OCI-LY1 (cell line): ENCODE measurements around the gene TTLL10.

Source experiments
- EZH2 ChIP-seq: fragments of 200-600 bp; sonication (generic), shearing (Covaris generic); IDR thresholded peaks from 2 replicates; pipeline ENCODE4 v1.8.0; 2017; ENCODE audit warnings: borderline replicate concordance, mixed run types, mild to moderate bottlenecking, antibody characterized with exemption, low read length, moderate library complexity, mixed read lengths
- TF ChIP-seq, protein P1 (sequence below): fragments of 200-600 bp; sonication (generic), shearing (Covaris generic); IDR thresholded peaks from 2 replicates; pipeline ENCODE4 v1.5.1; 2017; ENCODE audit warnings: mild to moderate bottlenecking, antibody characterized with exemption, low read length, moderate library complexity, mixed read lengths

DNA sequence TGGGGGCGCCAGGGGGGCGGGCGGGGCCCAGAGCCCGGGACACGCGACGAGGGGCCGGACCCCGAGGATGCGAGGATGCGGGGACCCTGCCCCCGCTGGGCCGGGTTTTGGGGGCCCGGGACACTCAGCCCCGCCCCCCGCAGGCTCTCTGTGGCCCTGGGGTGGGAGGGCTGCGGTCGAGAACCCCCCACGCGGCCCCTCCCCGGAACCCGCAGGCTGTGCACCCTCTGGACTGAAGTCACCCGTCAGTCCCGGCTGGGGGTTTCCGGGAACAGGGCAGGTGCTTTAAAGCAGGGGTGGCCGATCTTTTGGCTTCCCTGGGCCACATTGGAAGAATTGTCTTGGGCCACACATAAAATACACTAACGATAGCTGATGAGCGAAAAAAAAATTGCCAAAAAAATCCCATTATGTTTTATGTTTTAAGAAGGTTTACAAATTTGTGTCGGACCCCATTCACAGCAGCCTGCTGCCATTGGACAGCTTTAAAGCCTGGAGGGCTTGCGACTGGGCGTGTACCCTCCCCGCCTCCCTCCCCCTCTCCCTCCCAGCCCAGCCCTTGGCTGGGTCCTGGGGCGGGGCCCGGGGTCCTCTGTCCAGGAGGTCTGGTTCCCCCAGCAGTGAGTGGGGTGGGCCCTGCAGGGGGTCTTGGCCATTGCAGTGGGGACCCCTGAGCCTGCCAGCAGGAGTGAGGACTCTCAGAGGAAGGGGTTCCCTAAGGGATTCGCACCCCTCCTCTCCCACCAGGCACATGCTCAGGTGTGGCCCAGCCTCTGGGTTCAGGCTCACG lies 36.2 kb upstream of the TTLL10 start:
- TF ChIP-seq EZH2, result no peak
- TF ChIP-seq, protein P1, sequence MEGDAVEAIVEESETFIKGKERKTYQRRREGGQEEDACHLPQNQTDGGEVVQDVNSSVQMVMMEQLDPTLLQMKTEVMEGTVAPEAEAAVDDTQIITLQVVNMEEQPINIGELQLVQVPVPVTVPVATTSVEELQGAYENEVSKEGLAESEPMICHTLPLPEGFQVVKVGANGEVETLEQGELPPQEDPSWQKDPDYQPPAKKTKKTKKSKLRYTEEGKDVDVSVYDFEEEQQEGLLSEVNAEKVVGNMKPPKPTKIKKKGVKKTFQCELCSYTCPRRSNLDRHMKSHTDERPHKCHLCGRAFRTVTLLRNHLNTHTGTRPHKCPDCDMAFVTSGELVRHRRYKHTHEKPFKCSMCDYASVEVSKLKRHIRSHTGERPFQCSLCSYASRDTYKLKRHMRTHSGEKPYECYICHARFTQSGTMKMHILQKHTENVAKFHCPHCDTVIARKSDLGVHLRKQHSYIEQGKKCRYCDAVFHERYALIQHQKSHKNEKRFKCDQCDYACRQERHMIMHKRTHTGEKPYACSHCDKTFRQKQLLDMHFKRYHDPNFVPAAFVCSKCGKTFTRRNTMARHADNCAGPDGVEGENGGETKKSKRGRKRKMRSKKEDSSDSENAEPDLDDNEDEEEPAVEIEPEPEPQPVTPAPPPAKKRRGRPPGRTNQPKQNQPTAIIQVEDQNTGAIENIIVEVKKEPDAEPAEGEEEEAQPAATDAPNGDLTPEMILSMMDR, result no peak
